Keratinocyte (primary cell): Measurements from ENCODE around the gene HCN4.

Experiments used
- CTCF ChIP-seq, 3 experiments: IDR thresholded peaks in 1 of 3; conservative IDR thresholded peaks in 1 of 3; optimal IDR thresholded peaks in 1 of 3; 2 replicates in 2 of 3; 3 replicates in 1 of 3; pipeline versions ENCODE3 to v1.5.1; 2011; ENCODE audit warnings: low read length in 3 of 3, mild to moderate bottlenecking in 3 of 3, moderate library complexity in 2 of 3, control low read depth in 1 of 3, inconsistent platforms in 1 of 3; ENCODE audit not compliant: insufficient read depth in 2 of 3; ENCODE audit errors: extremely low read depth in 1 of 3
- EZH2 ChIP-seq: IDR thresholded peaks from one replicate; pipeline ENCODE4 v1.6.1; 2012; ENCODE audit warnings: inconsistent platforms, mild to moderate bottlenecking, low read length, moderate library complexity

GRCh38 chr15:73336756-73337155, 32.0 kb downstream of the HCN4 start:
- TF ChIP-seq CTCF (optimal IDR thresholded peaks at IDR 0.05 in 1 of 3, IDR thresholded peaks at IDR 0.05 in 1 of 3, conservative IDR thresholded peaks at IDR 0.05 in 1 of 3; ENCODE audit: extremely low read depth in 1 of 3, insufficient read depth in 2 of 3, low read length in 3 of 3): no peak
- no peak for TF ChIP-seq EZH2
